Activated CD8-positive, alpha-beta T cell treated with anti-CD3 and anti-CD28 coated beads for 36 hours (primary cell): ENCODE measurements around the gene INSYN1. TPM values are rescaled to one million over a fixed set of nuclear protein-coding genes. Genes with fewer than 3 reads are reported as not detected.

Experiments
- ATAC-seq: fragments of 200-7000 bp; cut with Tn5 transposase; one replicate; pipeline ENCODE4 v1.10.0; 2021; ENCODE audit warnings: mild to moderate bottlenecking, moderate library complexity
- CTCF ChIA-PET: fragments of 350-600 bp; sonication (Branson Sonifier 250); formaldehyde crosslinking; loops from one replicate; lab custom pipeline; 2021; ENCODE audit warnings: antibody characterized with exemption; lab: Charles Lee
- POLR2A ChIA-PET: fragments of 350-600 bp; sonication (Branson Sonifier 250); formaldehyde crosslinking; loops from one replicate; lab custom pipeline; 2021; ENCODE audit warnings: antibody characterized with exemption; lab: Charles Lee
- DNase-seq: peaks from one replicate; pipeline ENCODE4 v3.0.0-alpha.2; 2020
- H3K27ac Mint-ChIP-seq: one replicate; pipeline ENCODE4 v1.8.0; 2021; ENCODE audit warnings: mild to moderate bottlenecking, mixed read lengths
- H3K27me3 Mint-ChIP-seq: one replicate; pipeline ENCODE4 v1.8.0; 2021; ENCODE audit warnings: mixed read lengths
- H3K36me3 Mint-ChIP-seq: one replicate; pipeline ENCODE4 v1.8.0; 2021; ENCODE audit warnings: low read depth, mixed read lengths
- H3K4me1 Mint-ChIP-seq: one replicate; pipeline ENCODE4 v1.8.0; 2021; ENCODE audit warnings: low read depth, mixed read lengths
- H3K4me3 Mint-ChIP-seq: one replicate; pipeline ENCODE4 v1.8.0; 2021; ENCODE audit warnings: mild to moderate bottlenecking, moderate library complexity, mixed read lengths
- H3K9me3 Mint-ChIP-seq: one replicate; pipeline ENCODE4 v1.8.0; 2021; ENCODE audit warnings: mixed read lengths
- intact Hi-C: fragments of 100-400 bp; cut with micrococcal nuclease; formaldehyde crosslinking; loops from one replicate; pipeline ENCODE4 v1.10.0; 2022
- total RNA-seq, 2 experiments: library from RNA; stranded (reverse); gene quantifications; one replicate each; pipeline ENCODE4 v1.2.3, GENCODE V29; 2021
- TF ChIP-seq, protein P1 (sequence below): fragments of 200-600 bp; IDR thresholded peaks from one replicate; pipeline ENCODE4 v1.8.0; 2022; ENCODE audit warnings: antibody characterized with exemption, mild to moderate bottlenecking

INSYN1 gene
- total RNA-seq, 2 experiments from 2014 or later: not detected

GRCh38 chr15:73773428-73773827 lies 20.3 kb upstream of the INSYN1 start:
- intact Hi-C loops: no loop called here
- POLR2A ChIA-PET: no interaction called here
- H3K36me3 Mint-ChIP-seq: no peaks in the 10 kb centered on the region

GRCh38 chr15:73771385-73772045 lies 18.4 kb upstream of the INSYN1 start:
- no peak overlapping the region for H3K4me3 Mint-ChIP-seq
- H3K27me3 Mint-ChIP-seq: peaks cover 5% of the 10 kb centered on the region
- ChIA-PET POLR2A (no interaction called here), CTCF (no interaction called here)
- DNase-seq (no peak), ATAC-seq (no peak)
- H3K27ac Mint-ChIP-seq: no peak overlapping the region
- H3K36me3 Mint-ChIP-seq: no peaks in the 10 kb centered on the region
- H3K9me3 Mint-ChIP-seq: no peaks in the 10 kb centered on the region
- TF ChIP-seq, protein P1, sequence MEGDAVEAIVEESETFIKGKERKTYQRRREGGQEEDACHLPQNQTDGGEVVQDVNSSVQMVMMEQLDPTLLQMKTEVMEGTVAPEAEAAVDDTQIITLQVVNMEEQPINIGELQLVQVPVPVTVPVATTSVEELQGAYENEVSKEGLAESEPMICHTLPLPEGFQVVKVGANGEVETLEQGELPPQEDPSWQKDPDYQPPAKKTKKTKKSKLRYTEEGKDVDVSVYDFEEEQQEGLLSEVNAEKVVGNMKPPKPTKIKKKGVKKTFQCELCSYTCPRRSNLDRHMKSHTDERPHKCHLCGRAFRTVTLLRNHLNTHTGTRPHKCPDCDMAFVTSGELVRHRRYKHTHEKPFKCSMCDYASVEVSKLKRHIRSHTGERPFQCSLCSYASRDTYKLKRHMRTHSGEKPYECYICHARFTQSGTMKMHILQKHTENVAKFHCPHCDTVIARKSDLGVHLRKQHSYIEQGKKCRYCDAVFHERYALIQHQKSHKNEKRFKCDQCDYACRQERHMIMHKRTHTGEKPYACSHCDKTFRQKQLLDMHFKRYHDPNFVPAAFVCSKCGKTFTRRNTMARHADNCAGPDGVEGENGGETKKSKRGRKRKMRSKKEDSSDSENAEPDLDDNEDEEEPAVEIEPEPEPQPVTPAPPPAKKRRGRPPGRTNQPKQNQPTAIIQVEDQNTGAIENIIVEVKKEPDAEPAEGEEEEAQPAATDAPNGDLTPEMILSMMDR: no peak
- intact Hi-C loops: no loop called here
- no peaks in the 10 kb centered on the region for H3K4me1 Mint-ChIP-seq

More at GRCh38 chr15:73773428-73773827, 20.3 kb upstream of the INSYN1 start:
- ATAC-seq (no peak), DNase-seq (no peak)
- TF ChIP-seq, protein P1: no peak
- CTCF ChIA-PET: no interaction called here
- peaks cover 1% of the 10 kb centered on the region for H3K27me3 Mint-ChIP-seq
- no peak overlapping the region for H3K27ac Mint-ChIP-seq
- H3K4me1 Mint-ChIP-seq: no peaks in the 10 kb centered on the region
- no peaks in the 10 kb centered on the region for H3K9me3 Mint-ChIP-seq
- H3K4me3 Mint-ChIP-seq: no peak overlapping the region

DNA sequence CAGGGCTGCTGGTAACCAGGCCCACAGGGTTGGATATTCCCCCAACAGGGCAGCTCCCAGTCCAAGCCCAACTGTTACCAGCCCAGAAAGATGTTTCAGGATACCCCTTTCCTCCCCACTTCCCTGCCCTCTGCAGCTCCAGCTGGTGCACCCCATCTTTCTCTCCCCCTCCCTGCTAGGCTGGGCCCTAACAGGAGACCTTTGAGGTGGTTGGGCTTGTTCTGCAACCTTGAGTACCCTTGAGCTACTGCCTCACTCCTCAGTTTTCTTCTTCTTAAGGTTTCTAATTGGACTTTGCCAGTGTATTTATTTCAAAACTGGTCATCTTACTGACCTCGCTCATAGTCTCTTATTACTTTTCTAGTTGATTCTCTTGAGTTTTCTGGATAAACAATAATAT lies 16.9 kb upstream of the INSYN1 start:
- ChIA-PET CTCF (interaction anchor here (0.8 kb wide), 1 partner anchor 9 kb away, joined by 3 read pairs; no protein-coding TSS in a partner anchor), POLR2A (no interaction called here)
- Mint-ChIP-seq H3K27me3 (peaks cover 10% of the 10 kb centered on the region), H3K4me1 (no peaks in the 10 kb centered on the region), H3K27ac (no peak overlapping the region), H3K4me3 (no peak overlapping the region), H3K36me3 (no peaks in the 10 kb centered on the region), H3K9me3 (no peaks in the 10 kb centered on the region)
- TF ChIP-seq, protein P1: no peak
- ATAC-seq (no peak), DNase-seq (no peak)
- intact Hi-C loops: no loop called here

DNA sequence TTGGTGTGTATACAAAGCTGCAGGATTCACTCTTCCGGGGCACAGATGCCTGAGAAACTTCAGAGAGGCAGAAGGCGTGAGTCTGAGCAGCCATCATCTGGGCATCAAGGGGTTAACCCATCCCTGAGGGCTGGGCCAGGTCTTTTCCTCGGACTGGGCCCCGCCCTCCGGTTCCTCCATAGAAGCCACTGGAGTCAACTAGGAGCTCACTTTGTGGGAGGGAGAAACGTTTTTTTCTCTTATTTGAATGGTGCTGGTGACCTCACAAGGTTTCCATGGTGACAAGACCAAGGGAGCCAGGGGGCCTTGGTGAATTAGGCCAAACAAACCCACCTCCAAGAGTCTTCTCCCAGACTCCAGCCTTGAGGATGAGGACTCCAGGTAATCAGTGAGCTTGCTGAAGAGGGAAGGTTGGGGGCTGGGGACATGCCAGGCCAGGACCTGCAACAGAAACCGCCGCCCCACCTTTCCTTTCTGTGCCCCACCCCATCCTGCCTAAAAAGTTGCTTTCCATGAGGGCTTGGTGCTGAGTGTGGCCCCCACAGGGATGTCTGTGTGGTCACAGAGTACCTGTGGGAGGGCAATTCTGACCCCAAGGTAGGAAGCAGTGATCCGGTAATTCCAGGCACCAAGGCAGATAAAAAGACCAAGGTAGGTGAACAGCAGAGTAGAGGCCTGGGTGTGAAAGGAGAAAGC lies 14.8 kb upstream of the INSYN1 start:
- ChIA-PET CTCF (no interaction called here), POLR2A (no interaction called here)
- DNase-seq: no peak
- H3K36me3 Mint-ChIP-seq: no peaks in the 10 kb centered on the region
- TF ChIP-seq, protein P1: no peak
- ATAC-seq: no peak
- no peak overlapping the region for H3K4me3 Mint-ChIP-seq
- H3K27ac Mint-ChIP-seq: no peak overlapping the region
- intact Hi-C loops: no loop called here
- H3K4me1 Mint-ChIP-seq: no peaks in the 10 kb centered on the region
- H3K27me3 Mint-ChIP-seq: peaks cover 10% of the 10 kb centered on the region
- no peaks in the 10 kb centered on the region for H3K9me3 Mint-ChIP-seq

GRCh38 chr15:73766598-73766997 lies 13.4 kb upstream of the INSYN1 start:
- ChIA-PET CTCF (no interaction called here), POLR2A (no interaction called here)
- no peak for ATAC-seq
- intact Hi-C loops: no loop called here
- H3K4me1 Mint-ChIP-seq: no peaks in the 10 kb centered on the region
- H3K27ac Mint-ChIP-seq: no peak overlapping the region
- H3K4me3 Mint-ChIP-seq: no peak overlapping the region
- H3K27me3 Mint-ChIP-seq: peaks cover 8% of the 10 kb centered on the region
- no peaks in the 10 kb centered on the region for H3K36me3 Mint-ChIP-seq
- no peaks in the 10 kb centered on the region for H3K9me3 Mint-ChIP-seq
- DNase-seq: no peak
- TF ChIP-seq, protein P1: no peak
